Umbilical cord (tissue), 2 donors: ENCODE results near the gene DNAJB1. TPM values are rescaled to one million over a fixed set of nuclear protein-coding genes. Genes with fewer than 3 reads are reported as not detected.
A peak's percentile ranks its signal among the peaks of the same experiment; 100 is the strongest.
"Not testable (repeated sequence)": the region's sequence is repeated elsewhere in the genome, so short reads cannot be mapped to it uniquely, and the experiment has no call there.

ENCODE experiments used
- DNase-seq: peaks from one replicate; pipeline ENCODE4 v3.0.0-alpha.2; 2015; ENCODE audit warnings: low spot score
- total RNA-seq: library from RNA; depleted of rRNA; stranded (reverse); fragments of >200 nt; gene quantifications from one replicate; pipeline ENCODE4 v1.2.3, GENCODE V29; 2014; ENCODE audit warnings: low replicate concordance; ENCODE audit not compliant: insufficient read depth

DNAJB1 gene
- total RNA-seq, 1 donor from 2014 or later, result 40.2 TPM

DNA sequence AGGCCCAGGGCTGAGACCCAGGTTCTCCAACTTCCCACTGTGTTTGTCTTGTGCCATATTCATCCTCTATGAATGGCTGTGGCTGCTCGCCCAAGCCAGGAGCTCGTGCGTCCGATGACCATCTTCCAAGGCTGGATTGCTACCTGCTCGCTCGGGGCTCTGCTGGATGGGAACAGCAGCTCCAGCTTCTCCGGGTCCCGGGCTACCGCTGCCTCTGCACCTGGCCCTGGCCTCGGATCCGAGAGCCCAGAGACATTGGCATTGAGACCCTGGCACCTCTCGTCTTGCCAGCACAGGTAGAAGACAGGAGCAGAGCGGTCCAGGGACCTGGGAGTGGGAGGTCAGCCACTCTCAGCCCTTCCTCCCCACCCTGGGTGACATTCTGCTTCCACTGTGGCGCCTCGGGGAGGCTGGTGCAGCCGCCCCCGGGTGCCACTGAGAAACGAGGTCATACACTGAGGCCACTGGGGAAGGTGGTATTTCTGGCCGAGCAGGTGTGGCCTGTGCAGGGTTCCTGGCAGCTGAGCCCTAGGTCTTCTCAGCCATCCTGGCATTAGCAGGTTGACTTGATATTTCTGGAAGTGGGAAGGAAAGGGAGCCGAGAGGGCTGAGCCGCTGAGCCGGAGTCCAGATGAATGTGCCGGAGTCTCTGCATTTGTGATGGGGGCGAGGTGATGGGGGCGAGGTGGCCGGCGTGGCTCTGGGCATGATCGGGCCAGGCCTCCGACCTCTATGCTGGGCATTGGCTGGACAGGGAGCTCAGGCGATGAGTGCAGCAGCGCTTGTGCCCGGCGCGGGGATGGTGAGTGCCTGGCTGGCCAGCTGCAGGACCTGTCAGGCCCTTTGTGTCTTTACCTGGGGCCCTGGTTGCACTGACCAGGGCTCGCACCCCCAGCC is 35.1 kb upstream of the DNAJB1 start:
- no peak for DNase-seq

DNA sequence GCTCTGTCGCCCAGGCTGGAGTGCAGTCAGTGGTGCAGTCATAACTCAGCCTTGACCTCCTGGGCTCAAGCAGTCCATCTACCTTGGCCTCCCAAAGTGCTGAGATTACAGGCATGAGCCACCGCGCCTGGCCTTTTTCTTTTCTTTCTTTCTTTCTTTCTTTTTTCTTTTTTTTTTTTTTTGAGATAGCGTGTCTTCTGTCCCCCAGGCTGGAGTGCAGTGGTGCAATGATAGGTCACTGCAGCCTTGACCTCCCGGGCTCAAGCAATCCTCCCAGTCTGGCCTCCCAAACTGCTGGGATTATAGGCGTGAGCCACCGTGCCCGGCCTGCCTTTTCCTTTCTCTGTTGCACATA is 33.8 kb upstream of the DNAJB1 start:
- not testable (repeated sequence) for DNase-seq

DNA sequence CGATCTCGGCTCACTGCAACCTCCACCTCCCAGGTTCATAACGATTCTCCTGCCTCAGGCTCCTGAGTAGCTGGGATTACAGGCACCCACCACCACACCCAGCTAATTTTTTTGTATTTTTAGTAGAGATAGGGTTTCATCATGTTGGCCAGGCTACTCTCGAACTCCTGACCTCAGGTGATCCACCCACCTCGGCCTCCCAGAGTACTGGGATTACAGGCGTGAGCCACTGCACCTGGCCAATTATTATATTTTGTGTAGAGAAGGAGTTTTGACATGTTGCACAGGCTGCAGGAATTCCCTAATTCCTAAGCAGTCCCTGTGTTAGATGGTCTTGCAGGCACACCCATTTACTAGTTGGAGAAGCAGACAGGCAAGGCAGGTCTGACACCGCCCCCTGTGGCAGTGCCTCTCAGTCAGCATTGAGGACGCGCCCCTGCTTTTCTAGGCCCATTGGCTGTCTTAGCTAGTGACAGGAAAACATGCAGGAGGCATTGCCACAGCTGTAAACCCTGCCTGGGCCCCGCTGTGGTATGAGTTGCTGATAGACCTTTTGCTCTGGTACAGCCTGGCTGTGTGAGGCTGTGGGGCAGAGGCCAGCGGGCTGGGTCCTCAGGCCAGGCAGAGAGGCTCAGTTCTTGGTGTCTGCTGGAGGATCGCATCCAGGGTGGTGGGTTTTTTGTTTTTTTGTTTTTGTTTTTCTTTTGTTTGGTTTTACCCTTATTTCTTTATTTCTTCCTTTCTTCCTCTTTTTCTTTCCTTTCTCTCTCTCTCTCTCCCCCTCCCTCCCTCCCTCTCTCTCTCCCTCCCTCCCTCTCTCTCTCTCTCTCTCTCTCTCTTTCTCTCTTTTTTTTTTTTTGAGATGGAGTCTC is 33.2 kb upstream of the DNAJB1 start:
- peak; percentile 94 for DNase-seq

DNA sequence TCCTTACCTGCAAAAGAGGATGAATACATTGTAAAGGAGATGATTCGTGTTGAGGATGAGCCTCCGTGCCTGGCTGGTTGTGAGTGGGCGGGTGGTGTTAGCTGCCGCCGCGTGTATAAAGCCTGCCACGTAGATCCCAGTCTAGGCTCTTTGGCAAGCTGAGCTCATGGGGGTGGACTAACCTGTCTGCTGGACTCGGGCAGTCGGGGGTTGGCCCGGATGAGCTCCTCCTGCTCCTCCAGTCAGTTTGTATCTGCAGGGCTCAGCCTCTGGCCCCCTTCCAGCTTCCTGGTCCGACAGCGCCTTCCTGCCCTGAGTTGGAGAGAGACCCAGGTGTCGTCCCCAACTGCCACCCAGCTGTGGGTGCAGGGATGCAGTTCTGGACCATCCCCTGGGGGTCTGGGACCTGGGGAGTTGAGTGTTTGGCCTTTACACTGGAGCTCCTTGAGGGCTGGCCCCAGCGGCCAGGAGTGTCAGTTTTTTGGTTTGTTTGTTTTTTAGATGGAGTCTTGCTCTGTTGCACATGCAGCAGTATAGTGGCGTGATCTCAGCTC is 32.1 kb upstream of the DNAJB1 start:
- DNase-seq, result peak; percentile 69

DNA sequence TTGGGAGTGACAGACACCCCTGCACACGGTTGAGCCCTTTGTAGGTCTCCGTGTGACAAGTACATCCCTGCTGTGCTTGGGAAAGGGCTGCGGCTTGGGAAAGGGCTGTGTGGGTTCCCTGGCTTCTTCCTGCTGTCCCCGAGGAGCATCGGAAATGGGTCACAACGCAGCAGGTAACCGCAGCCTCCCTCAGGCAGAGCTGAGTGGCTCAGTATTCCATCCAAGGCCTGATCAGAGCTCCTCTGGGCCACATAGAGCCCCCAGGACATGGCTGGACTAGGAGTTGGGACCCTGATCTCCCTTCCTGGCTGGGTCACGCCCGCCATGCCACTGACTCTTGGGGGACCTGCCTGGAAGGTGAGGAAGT is 27.5 kb upstream of the DNAJB1 start:
- DNase-seq, result no peak

DNA sequence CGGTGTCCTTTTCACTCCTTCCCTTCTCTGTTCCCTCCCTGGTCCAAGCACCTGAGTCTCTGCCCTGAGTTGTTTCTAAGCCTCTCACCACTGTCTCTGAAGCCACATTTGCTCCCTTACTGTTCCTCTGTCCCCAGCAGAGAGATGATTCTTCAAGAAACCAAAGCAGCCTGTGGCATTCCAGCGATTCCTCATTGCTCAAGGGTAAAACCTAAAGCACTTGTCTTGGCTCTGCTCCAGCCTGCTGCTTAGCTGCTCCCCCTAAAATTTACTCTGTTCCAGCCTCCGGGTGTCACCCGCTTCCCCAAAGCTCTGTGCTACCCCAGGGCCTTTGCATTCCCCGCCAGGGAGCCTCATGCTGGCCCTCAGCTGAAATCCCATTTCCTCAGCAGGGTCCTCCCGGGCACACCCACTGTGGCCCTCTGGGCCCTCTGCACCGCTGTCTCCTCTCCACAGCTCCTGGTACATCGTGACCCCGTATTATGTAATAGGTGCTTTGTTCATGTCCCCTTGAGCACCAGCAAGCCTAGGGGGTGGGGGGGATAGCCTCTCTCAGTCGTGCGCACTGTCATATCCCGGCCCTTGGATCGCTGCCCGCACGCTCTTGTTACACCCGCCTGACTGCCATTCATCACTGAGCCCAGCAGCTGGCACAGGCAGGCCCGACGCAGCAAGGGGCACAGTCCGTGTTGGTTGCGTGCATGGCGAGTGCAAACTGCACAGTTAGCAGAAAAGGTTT is 26.9 kb upstream of the DNAJB1 start:
- DNase-seq, result no peak

DNA sequence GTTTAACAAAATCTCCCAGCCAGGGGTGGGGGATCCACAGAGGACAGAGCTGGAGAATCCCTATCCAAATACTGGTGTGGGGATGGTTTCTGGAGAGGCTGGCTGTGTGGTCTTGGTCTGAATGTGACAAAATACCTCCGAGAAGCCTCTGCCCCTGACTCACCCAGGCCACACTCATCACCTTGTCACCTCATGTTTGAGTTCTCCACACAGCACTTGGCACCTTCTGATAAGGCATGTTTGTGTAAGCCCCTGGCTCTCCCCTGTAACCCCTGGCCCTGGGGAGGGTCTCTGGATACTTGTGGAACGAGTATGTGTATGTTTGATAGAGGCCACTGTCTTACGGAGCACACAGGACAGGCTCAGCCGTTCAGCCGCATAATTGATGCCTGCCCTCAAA is 25.9 kb upstream of the DNAJB1 start:
- DNase-seq, result no peak

DNA sequence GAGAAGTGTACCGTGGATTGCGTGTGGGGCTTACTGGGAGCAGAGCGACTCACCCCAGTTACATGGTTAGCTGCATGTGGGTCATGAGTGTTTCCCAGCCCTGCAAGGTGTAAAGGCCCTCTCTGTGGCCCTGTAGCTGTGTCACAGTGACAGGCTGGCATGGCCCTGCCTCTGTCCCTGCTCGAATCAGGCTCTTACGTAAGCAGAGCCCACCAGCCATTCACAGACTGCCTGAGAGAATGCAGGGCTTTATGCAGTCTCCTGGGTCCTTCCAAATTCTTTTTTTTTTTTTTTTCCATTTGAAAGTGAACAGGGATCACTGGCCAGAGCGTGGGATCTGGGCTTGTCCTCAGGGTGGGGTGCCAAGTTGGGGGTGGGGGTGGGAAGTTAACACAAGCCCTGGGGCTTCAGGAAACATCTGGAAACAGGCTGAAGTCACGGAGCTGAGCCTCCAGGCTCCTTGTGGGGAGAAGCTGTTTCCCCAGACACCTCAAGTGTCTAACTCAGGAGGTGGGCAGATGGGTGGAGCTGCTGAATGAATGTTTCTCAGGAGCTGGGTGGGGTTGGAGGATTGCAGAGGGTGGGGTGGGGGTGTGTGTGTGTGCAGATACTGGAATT is 24.6 kb upstream of the DNAJB1 start:
- peak; percentile 68 for DNase-seq

DNA sequence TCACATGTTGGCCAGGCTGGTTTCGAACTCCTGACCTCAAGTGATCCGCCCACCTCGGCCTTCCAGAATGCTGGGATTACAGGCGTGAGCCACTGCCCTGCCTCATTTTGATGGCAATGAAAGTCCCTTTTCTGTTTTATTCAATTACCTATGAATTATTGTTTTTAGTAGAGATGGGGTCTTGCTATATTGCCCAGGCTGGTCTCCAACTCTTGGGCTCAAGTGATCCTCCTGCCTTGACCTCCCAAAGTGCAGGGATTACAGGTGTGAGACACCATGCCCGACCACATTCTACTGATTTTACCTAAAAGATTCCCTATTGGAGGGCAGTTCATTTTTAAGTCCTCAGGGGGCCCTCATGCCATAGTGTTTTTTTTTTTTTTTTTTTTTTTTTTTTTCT is 23.8 kb upstream of the DNAJB1 start:
- not testable (repeated sequence) for DNase-seq

DNA sequence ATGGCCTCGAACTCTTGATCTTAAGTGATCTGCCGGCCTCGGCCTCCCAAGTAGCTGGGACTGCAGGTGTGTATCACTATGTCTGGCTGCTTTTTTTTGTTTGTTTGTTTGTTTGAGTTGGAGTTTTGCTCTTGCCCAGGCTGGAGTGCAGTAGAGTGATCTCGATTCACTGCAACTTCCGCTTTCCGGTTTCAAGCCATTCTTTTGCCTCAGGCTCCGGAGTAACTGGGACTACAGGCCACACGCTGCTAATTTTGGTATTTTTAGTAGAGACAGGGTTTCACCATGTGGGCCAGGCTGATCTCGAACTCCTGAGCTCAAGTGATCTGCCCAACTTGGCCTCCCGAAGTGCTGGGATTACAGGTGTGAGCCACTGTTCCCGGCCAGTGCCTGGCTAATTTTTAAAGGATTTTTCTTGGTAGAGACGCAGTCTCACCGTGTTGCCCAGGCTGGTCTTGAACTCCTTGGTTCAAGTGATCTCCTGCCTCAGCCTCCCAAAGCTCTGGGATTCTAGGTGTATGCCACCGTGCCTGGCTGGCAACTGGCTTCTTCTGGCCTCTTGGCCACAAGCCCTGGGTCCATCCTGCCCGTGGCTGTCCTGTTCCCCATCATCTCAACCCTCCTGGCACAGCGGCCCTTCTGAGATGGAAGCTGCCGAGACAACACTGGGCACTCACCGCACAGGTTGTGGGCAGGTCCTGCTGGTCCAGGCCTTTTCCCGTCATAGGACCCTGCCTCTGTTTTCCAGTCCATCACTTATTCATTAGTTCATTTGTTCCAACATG is 22.7 kb upstream of the DNAJB1 start:
- no peak for DNase-seq

DNA sequence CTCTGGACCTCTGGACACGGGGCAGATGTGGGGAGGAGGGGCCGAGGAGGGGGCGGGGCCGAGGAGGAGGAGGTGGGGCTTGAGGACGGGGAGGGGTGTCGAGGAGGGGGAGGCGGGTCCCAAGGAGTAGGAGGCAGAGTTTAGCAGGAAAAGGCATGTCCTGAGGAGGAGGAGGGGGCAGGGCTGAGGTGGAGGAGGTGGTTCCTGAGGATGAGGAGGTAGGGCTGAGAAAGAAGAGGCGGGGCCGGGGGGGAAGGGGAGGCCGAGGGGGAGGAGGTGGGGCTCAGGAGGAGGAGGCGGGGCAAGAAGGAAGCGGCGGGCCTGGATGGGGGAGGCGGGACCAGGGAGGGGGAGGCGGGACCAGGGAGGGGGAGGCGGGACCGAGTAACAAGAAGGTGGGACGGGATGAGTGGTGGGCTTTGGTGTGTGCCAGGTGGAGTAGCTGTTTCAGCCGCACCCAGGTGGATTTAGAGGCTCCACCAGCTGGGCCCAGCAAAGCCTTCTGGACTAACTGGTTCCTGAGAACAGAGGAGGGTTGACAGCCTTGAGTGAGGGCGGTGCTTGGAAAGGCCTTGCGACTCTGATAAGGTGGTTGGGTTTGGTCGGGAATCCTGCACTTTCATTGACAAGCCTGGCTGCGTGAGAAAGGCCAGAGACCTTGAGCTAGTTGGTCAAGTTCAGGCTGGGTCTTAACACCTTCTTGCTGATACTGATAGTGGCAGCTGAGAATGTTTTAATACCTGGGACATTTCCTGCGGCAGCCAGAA is 18.9 kb upstream of the DNAJB1 start:
- DNase-seq, result peak; percentile 76

DNA sequence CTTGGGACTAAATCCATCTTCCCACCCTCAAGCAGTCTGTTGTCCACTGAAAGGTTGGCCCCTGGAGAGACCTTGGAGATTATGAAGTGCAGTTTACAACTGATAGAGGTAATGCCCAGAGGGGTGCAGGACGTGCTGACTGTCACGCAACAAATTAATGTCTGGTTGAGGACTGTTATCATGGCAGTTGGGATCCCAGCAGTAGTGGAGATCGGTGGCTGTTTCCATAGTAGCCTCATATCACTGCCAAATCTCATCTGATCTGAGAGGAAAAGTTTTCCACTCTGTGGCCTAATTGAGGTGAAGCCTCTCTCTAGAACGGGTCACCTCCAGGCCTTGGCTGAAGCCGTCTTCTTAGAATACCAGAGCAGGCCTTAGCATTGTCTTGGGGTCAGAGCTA is 15.3 kb upstream of the DNAJB1 start:
- no peak for DNase-seq

DNA sequence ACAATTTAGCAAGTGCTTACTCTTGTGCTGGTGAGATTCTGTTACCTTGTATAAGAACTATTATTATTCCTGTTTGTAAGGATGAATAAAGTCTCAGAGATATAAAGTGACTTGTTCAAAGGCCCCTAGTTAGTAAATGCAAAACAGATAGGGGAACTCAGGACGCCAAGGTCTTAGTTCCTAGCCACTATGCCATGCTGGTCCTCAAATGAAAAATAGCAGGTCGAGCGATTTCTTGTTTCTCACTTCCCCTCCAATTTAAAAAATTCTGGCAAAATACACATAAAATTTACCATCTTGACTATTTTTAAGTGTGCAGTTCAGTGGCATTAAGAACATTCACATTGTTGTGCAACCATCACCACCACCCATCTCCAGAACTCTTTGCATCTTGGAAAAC is 12.3 kb upstream of the DNAJB1 start:
- DNase-seq, result no peak

DNA sequence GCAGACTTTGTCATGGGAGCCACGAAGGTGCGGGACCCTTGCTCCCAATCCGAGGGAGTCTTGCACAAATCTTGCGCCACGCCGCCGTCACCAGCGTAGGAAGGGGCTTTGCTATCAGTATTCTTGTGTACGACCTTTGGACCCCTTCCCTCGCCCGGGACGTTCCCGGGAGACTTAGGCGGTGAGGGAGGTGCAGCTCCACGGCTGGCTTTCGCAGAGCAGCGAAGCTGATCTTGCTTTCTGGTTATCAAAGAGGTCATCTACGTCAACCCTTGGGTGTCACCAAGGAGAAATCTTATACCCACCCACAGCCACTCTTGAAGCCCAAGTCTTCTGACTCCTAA is 11.8 kb upstream of the DNAJB1 start:
- no peak for DNase-seq

DNA sequence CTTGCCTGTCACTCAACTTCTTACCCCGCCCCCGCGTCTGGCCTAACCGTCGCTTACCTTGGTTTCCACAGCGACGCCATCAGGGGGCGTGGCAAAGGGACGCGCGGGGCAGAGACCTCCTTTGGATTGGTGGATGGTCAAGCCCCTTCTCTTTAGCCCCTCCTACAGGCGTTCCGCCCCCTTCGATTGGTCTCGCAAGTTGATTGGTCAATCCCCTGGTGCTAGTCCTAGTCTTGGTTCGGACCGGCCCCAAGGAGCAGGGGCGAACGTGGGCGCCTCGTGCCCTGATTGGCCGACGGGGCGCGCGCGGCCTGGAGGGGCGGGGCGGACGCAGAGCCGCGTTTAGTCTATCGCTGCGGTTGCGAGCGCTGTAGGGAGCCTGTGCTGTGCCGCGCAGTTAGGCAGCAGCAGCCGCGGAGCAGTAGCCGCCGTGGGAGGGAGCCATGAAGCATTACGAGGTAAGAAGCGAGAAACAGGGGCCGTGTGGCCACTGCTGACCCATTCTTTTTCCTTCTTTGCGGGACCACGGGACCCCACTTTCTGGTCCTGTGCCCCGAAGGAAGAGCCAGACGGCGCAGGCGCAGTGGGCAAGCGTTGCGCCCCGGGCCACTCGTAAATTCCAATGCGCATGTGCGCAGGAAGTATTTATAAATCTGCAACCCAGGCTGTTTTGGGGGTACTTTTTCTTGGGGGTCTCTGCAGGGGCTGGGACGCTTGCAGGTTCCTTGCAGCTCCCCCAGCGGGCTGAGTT is 11.2 kb upstream of the DNAJB1 start, which contains the start of gene TECR:
Gene TECR, plus strand, starts transcription at position 341 of the 751 bp plus-strand sequence. Its CDS starts 103 bp downstream, at position 444.
- DNase-seq, result peak; percentile 100

DNA sequence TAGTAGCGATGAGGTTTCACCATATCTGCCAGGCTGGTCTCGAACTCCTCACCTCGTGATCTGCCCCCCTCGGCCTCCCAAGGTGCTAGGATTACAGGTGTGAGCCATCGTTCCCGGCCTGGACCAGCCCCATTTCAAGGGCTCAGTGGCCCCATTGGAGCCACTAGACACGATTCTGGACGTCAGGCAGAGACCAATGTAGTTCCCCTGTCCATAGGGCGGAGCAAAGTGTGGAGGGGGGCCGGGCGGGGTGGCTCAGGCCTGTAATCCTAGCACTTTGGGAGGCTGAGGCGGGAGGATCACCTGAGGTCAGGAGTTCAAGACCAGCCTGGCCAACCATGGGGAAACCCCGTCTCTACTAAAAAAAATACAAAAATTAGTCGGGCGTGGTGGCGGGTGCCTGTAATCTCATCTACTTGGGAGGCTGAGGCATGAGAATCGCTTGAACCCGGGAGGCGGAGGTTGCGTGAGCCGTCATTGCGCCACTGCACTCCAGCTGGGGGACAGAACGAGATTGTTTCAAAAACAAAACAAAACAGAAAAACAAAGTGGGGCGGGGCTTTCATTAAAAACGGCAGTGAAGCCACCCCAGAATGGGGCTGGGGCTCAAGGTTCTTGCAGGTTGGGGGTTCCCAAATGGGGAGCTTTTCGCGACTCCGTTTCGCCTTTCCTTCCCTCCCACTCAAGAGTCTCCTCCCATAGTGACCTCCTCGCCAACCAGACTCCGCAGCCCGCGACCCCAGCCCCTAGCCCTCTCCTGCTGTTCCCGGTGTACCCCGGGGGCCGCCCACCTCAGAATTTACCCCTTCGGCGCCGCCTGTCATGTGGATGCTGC is 10.4 kb upstream of the DNAJB1 start:
- DNase-seq, result no peak

DNA sequence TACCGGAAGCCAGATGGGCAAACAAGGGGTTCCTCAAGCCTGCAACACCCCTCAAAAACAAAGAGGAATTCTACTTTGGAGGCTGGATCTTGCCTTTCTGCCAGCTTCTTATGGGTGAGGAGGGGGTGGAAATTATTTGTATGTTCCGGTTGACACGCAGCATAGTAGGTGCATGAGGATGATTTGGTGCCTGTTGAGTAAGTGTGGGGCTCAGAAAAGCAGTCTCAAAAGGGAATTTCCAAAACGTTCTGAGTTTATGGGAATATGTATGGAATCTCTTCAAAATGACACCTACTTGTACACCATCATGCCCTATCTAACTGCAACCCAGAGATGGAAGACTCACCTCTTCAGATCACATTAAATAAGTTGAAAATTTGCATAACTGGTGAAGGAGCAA is 8.2 kb upstream of the DNAJB1 start:
- no peak for DNase-seq

DNA sequence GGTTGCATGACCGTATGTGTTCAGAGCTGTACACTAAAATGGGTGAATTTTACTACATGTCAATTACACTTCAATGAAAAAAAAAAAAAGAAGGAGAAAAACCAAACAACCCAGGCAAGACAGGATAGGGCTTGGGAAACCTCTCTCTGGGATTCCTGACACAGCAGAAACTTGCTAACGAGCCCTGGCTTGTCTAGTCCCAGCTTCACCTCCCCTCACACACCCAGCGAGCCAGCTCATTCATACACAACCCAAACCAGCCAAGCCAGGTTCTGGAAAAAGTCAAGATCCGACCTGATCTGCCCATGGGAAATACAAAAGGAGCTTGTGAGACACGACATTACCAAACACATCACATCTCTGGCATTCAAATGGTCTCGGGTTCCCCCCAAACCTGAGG is 7.5 kb upstream of the DNAJB1 start:
- peak; percentile 86 for DNase-seq
